ENCODE data around the gene HOXA6.

HOXA6 gene

DNA sequence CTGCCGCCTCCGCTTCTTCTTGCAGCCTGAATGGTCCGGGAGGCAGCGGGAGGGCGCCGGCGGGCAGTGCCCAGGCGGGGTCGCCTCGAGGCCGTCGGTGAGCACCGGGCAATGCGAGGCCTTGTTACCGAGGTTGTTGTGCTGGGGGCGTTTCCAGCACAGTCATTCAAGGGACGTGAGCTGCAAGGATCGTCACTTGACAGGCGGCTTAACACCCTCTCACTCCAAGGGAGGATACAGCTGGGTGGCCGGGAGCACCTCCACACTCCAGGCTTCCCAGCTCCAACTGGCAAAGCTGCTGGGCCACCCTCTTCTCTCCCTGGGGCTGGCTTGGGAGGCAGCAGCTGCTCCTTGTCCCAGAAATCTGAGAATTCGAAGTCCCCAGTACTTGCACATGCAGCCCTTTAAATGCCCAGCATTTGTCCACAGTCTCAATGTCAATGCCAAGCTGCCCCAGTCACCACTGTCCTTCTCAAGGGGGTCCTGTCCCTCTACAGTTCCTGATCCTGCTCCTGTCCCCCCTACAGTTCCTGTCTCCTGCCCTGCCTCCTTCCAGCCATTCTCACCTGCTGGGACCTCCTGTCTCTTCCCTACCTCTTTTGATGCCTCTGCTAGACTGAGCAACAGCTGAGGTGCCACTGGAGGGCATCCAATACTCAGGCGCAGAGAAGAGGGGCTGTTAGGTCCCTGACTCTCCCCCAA is 41.9 kb upstream of the HOXA6 start:
- DNase-seq (ENCODE audit: low read depth in 1 of 2, low spot score in 1 of 2), result no peak
- H3K27ac ChIP-seq (replicated peaks), result no peak overlapping the region
- H3K4me3 ChIP-seq (replicated peaks; ENCODE audit: insufficient read depth, low read length), result no peak overlapping the region
- TF ChIP-seq, protein P1, sequence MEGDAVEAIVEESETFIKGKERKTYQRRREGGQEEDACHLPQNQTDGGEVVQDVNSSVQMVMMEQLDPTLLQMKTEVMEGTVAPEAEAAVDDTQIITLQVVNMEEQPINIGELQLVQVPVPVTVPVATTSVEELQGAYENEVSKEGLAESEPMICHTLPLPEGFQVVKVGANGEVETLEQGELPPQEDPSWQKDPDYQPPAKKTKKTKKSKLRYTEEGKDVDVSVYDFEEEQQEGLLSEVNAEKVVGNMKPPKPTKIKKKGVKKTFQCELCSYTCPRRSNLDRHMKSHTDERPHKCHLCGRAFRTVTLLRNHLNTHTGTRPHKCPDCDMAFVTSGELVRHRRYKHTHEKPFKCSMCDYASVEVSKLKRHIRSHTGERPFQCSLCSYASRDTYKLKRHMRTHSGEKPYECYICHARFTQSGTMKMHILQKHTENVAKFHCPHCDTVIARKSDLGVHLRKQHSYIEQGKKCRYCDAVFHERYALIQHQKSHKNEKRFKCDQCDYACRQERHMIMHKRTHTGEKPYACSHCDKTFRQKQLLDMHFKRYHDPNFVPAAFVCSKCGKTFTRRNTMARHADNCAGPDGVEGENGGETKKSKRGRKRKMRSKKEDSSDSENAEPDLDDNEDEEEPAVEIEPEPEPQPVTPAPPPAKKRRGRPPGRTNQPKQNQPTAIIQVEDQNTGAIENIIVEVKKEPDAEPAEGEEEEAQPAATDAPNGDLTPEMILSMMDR (IDR thresholded peaks at IDR 0.05; ENCODE audit: insufficient read depth, low read length), result no peak
- TF ChIP-seq POLR2AphosphoS5 (IDR thresholded peaks at IDR 0.05; ENCODE audit: low read depth) (no peak), GABPA (IDR thresholded peaks at IDR 0.05; ENCODE audit: low read depth) (no peak), SPI1 (IDR thresholded peaks at IDR 0.05; ENCODE audit: borderline replicate concordance, low read depth) (no peak)
- TF ChIP-seq, protein P2, sequence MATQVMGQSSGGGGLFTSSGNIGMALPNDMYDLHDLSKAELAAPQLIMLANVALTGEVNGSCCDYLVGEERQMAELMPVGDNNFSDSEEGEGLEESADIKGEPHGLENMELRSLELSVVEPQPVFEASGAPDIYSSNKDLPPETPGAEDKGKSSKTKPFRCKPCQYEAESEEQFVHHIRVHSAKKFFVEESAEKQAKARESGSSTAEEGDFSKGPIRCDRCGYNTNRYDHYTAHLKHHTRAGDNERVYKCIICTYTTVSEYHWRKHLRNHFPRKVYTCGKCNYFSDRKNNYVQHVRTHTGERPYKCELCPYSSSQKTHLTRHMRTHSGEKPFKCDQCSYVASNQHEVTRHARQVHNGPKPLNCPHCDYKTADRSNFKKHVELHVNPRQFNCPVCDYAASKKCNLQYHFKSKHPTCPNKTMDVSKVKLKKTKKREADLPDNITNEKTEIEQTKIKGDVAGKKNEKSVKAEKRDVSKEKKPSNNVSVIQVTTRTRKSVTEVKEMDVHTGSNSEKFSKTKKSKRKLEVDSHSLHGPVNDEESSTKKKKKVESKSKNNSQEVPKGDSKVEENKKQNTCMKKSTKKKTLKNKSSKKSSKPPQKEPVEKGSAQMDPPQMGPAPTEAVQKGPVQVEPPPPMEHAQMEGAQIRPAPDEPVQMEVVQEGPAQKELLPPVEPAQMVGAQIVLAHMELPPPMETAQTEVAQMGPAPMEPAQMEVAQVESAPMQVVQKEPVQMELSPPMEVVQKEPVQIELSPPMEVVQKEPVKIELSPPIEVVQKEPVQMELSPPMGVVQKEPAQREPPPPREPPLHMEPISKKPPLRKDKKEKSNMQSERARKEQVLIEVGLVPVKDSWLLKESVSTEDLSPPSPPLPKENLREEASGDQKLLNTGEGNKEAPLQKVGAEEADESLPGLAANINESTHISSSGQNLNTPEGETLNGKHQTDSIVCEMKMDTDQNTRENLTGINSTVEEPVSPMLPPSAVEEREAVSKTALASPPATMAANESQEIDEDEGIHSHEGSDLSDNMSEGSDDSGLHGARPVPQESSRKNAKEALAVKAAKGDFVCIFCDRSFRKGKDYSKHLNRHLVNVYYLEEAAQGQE (IDR thresholded peaks at IDR 0.05; ENCODE audit: insufficient replicate concordance, low read depth), result no peak
- peaks cover 60% of the 10 kb centered on the region for H3K27me3 ChIP-seq (ENCODE audit: insufficient read depth, poor library complexity, severe bottlenecking)

DNA sequence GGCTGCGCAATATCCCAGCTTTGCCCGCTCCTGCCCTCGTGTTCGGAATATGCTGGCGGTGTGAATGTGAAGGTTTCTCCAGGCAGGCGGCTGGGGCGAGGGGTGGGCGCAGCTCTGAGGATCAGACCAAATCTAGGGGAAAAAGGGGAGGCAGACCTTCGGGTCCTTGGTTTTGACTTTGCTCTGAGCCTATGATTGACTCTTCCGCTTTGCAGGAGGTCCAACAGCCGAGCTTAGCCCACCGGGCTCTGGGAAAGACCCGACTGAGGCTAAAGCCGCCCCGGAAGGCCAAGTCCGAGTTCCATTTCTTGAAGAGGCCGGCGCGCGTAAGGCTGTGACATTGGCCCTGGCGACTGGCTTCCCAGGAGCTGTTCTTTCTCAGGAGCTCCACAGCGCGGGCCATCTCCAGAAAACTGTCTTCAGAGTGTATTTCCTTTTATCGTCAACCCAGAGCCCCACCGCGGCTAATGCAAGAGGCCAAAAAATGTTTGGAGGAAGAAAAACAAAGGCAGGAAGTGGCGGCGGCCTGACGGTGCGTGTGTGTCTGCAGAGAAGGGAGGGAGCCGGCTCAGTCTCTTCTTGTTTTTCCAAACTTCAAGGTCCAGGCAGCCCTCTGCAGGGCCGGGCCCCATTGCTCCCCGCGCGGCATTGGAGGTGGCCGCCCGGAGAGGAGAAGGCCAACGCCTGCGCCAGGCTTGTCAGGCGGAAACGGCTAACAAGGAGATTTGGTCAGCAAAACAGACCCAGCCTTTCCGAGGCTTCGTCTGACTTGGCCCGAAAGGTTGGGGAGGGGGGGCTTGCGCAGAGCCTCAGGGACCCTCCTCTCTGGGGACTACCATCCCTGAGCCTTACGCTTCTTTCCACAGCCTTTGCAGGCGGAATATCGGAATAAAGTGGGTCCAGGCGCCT is 41.1 kb upstream of the HOXA6 start:
- DNase-seq (ENCODE audit: low read depth in 1 of 2, low spot score in 1 of 2), result peak in 1 of 2 experiments; percentile 73
- Histone ChIP-seq H3K27me3 (ENCODE audit: insufficient read depth, poor library complexity, severe bottlenecking) (peaks cover 58% of the 10 kb centered on the region), H3K27ac (replicated peaks) (no peak overlapping the region), H3K4me3 (replicated peaks; ENCODE audit: insufficient read depth, low read length) (no peak overlapping the region)
- TF ChIP-seq, protein P1 (IDR thresholded peaks at IDR 0.05; ENCODE audit: insufficient read depth, low read length), result no peak
- peak; percentile 51; the same call in 1 of the 2 replicates for TF ChIP-seq SPI1 (IDR thresholded peaks at IDR 0.05; ENCODE audit: borderline replicate concordance, low read depth)

DNA sequence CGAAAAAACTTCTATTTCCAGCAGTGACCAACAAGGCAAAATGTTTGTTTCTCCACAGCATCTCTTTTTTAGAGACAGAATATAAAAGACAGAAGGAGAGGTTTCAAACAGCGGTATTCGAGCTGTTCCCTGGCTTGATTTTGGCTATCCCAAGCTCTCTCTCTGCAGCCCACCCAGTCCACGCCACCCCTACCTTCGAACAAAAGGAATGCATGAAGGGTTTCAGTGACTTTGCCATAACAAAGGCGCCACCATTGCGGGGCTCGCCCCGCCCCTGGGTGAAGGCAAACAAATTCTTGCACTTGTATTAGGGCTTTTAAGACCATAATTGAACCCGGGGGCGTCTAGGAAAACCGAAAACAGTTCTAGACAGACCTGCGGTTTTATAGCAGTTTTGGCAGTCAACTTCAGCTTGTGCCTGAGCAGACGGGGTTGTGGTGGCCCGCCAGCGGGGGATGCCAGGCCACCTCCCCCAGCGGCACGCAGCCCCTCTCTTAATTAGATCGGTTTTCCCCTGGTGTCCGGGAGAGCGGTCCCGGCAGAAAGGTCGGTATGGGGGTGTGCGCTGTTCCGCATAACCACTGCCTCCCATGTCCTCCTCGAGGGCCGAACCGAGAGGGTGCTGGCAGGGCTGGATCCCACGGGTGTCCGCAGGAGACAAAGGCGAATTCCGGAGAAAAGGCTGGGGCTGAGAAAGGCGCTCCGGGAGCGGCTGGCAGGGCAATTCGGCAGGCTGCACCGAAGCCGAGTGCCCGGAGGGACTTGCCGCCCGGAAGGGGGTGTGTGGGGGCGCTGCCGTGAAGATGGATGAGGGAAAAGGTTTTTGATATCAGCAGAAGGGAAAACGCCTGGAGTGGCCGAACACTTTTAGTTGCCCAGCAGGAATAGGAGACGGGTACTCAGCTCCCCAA is 40.2 kb upstream of the HOXA6 start:
- Histone ChIP-seq H3K27me3 (ENCODE audit: insufficient read depth, poor library complexity, severe bottlenecking) (peaks cover 58% of the 10 kb centered on the region), H3K27ac (replicated peaks) (no peak overlapping the region), H3K4me3 (replicated peaks; ENCODE audit: insufficient read depth, low read length) (no peak overlapping the region)
- DNase-seq (ENCODE audit: low read depth in 1 of 2, low spot score in 1 of 2), result no peak
- TF ChIP-seq, protein P2 (IDR thresholded peaks at IDR 0.05; ENCODE audit: insufficient replicate concordance, low read depth), result no peak
- no peak for TF ChIP-seq SPI1 (IDR thresholded peaks at IDR 0.05; ENCODE audit: borderline replicate concordance, low read depth)
- TF ChIP-seq, protein P1 (IDR thresholded peaks at IDR 0.05; ENCODE audit: insufficient read depth, low read length), result no peak
- TF ChIP-seq POLR2AphosphoS5 (IDR thresholded peaks at IDR 0.05; ENCODE audit: low read depth), result no peak
- no peak for TF ChIP-seq GABPA (IDR thresholded peaks at IDR 0.05; ENCODE audit: low read depth)
